ENCODE data around the gene ANKMY1. TPM values are rescaled to one million over a fixed set of nuclear protein-coding genes. Genes with fewer than 3 reads are reported as not detected.

The ANKMY1 gene
- total and polyA plus RNA-seq, 11 donors = 2.4 to 11.7 (median 5.5) TPM

- Histone ChIP-seq H3K4me1 (peaks cover 0 to 68% (median 31%) of the 10 kb centered on the region in 12 donors), H3K9me3 (no peaks in the 10 kb centered on the region), H3K27ac (peak overlapping the region in 10 of 12 donors; percentile 16 to 97 (median 60)), H3K27me3 (peaks cover 0 to 30% (median 4%) of the 10 kb centered on the region in 9 donors), H3K36me3 (no peaks in the 10 kb centered on the region), H3K4me3 (no peak overlapping the region)
- ATAC-seq = peak in 3 of 4 donors; percentile 4 to 52 (median 9)
- intact Hi-C loops (cut with DNase I) = loop anchor here (1.0 to 10.0 kb wide), 9 partner anchors 64 to 290 kb away; no protein-coding TSS in a partner anchor
- TF ChIP-seq CTCF (IDR thresholded peaks at IDR 0.05) (no peak), POLR2A (IDR thresholded peaks at IDR 0.05) (no peak)
- 68 to 78% (median 75%) methylated on average over 14 to 25 of the region's 25 CpGs for WGBS, 4 donors
- DNase-seq = peak in 3 of 5 donors; percentile 52 to 79 (median 73)
Observed at GRCh38 chr2:240438810-240439697, 118.7 kb downstream of the ANKMY1 start.

GRCh38 chr2:240437861-240438809 lies 119.7 kb downstream of the ANKMY1 start:
- TF ChIP-seq CTCF (IDR thresholded peaks at IDR 0.05) = peak; percentile 90 to 98 (median 93)
- TF ChIP-seq POLR2A (IDR thresholded peaks at IDR 0.05) = no peak
- Histone ChIP-seq H3K4me3 (peak overlapping the region in 4 of 12 donors; percentile 3 to 87 (median 64)), H3K9me3 (no peaks in the 10 kb centered on the region), H3K4me1 (peaks cover 0 to 60% (median 25%) of the 10 kb centered on the region in 12 donors), H3K36me3 (no peaks in the 10 kb centered on the region), H3K27ac (peak overlapping the region in 10 of 12 donors; percentile 16 to 97 (median 76)), H3K27me3 (peaks cover 0 to 32% (median 4%) of the 10 kb centered on the region in 9 donors)
- 20 to 24% (median 21%) methylated on average over 23 to 24 of the region's 24 CpGs for WGBS, 4 donors
- DNase-seq (peak; percentile 69 to 79 (median 73)), ATAC-seq (peak; percentile 58 to 81 (median 67))
- intact Hi-C loops (cut with DNase I) = loop anchor here (1.0 to 10.0 kb wide), 11 partner anchors 63 to 289 kb away; no protein-coding TSS in a partner anchor

- no peaks in the 10 kb centered on the region for H3K9me3 ChIP-seq
- H3K36me3 ChIP-seq = no peaks in the 10 kb centered on the region
- H3K4me3 ChIP-seq = peak overlapping the region in 9 of 12 donors; percentile 3 to 87 (median 64)
- no peak for TF ChIP-seq POLR2A (IDR thresholded peaks at IDR 0.05)
- H3K27ac ChIP-seq = peak overlapping the region in 9 of 12 donors; percentile 13 to 97 (median 91)
- peaks cover 0 to 57% (median 25%) of the 10 kb centered on the region in 12 donors for H3K4me1 ChIP-seq
- DNase-seq = peak in 1 of 5 donors; percentile 31
- WGBS, 4 donors = 77 to 88% (median 83%) methylated on average over 2 of the region's 2 CpGs
- ATAC-seq = no peak
- peaks cover 0 to 32% (median 4%) of the 10 kb centered on the region in 9 donors for H3K27me3 ChIP-seq
- intact Hi-C loops (cut with DNase I) = loop anchor here in 7 of 10 donors (1.0 to 10.0 kb wide), 8 partner anchors 63 to 287 kb away; no protein-coding TSS in a partner anchor
Observed at GRCh38 chr2:240437551-240437860, 120.3 kb downstream of the ANKMY1 start.
